Fibroblast of pulmonary artery (primary cell): ENCODE data around the gene PHF14.

ENCODE experiments used
- DNase-seq: peaks from one replicate; pipeline ENCODE4 v3.0.0-alpha.2; 2010; ENCODE audit warnings: low read depth
- H3K4me3 ChIP-seq: replicated peaks from 2 replicates; pipeline ENCODE4 v1.5.1; 2011; ENCODE audit warnings: low read depth, mild to moderate bottlenecking, control low read depth, low read length, moderate library complexity
- CTCF ChIP-seq: IDR thresholded peaks from 2 replicates; pipeline ENCODE4 v1.5.1; 2011; ENCODE audit warnings: mild to moderate bottlenecking, control low read depth, low read length, inconsistent platforms; ENCODE audit errors: missing control alignments

The PHF14 gene

GRCh38 chr7:11005202-11005601 lies 31.5 kb downstream of the PHF14 start:
- no peak overlapping the region for H3K4me3 ChIP-seq
- TF ChIP-seq CTCF: no peak
- DNase-seq: no peak

GRCh38 chr7:11006291-11006690 lies 32.6 kb downstream of the PHF14 start:
- H3K4me3 ChIP-seq: no peak overlapping the region
- no peak for TF ChIP-seq CTCF
- DNase-seq: no peak

- DNase-seq: peak; percentile 50
- no peak for TF ChIP-seq CTCF
- H3K4me3 ChIP-seq: no peak overlapping the region
These were observed 36.0 kb downstream of the PHF14 start for GRCh38 chr7:11009631-11010030.

- no peak for TF ChIP-seq CTCF
- no peak overlapping the region for H3K4me3 ChIP-seq
- DNase-seq: no peak
These were observed 47.8 kb downstream of the PHF14 start for GRCh38 chr7:11021468-11021867.

- H3K4me3 ChIP-seq: no peak overlapping the region
- TF ChIP-seq CTCF: no peak
- DNase-seq: no peak
These were observed 53.0 kb downstream of the PHF14 start for GRCh38 chr7:11026452-11027359.

- no peak overlapping the region for H3K4me3 ChIP-seq
- DNase-seq: no peak
- TF ChIP-seq CTCF: no peak
These were observed 62.0 kb downstream of the PHF14 start for GRCh38 chr7:11035661-11036060.

- H3K4me3 ChIP-seq: no peak overlapping the region
- no peak for DNase-seq
- TF ChIP-seq CTCF: no peak
These were observed 66.3 kb downstream of the PHF14 start for GRCh38 chr7:11039974-11040373.
